Measurements from ENCODE around the gene ZSCAN2.

DNA sequence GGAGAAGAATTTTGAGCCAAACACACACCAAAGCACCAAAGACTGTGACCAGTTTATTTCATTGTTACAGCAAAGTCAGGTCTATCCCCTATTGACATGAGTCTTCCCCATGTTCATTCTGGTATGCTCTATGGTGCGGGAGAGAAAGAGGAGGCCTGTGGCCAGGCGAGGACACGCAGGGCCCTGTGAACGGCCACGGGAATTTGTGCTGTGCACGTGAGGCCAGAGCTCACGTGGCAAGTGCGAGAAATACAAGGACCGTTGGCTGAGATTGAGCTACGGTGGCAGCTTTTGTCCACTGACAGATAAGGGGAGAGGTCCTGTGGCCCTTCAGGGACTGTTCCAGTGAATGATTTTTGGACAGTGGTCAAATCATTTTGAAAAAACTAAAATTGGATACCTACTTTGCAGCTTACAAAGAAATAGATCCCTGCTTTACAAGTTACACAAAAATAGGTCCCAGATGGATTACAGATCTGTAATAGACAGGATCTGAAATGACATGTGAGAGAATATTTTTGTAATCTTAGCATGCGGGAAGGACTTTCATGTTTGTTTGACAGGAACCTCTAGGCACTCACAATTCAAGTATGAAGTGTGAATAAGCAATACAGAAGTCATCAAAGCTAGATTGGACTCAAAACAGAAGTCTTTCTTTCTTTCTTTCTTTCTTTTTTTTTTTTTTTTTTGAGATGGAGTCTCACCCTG is 9.2 kb downstream of the ZSCAN2 start:
- TF ChIP-seq, protein P1, sequence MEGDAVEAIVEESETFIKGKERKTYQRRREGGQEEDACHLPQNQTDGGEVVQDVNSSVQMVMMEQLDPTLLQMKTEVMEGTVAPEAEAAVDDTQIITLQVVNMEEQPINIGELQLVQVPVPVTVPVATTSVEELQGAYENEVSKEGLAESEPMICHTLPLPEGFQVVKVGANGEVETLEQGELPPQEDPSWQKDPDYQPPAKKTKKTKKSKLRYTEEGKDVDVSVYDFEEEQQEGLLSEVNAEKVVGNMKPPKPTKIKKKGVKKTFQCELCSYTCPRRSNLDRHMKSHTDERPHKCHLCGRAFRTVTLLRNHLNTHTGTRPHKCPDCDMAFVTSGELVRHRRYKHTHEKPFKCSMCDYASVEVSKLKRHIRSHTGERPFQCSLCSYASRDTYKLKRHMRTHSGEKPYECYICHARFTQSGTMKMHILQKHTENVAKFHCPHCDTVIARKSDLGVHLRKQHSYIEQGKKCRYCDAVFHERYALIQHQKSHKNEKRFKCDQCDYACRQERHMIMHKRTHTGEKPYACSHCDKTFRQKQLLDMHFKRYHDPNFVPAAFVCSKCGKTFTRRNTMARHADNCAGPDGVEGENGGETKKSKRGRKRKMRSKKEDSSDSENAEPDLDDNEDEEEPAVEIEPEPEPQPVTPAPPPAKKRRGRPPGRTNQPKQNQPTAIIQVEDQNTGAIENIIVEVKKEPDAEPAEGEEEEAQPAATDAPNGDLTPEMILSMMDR (IDR thresholded peaks at IDR 0.05 in 4 of 5, conservative IDR thresholded peaks at IDR 0.05 in 1 of 5), result no peak
- no peak for TF ChIP-seq POLR2A (IDR thresholded peaks at IDR 0.05)
